Measurements from ENCODE around the gene FMN1. TPM values are rescaled to one million over a fixed set of nuclear protein-coding genes. Genes with fewer than 3 reads are reported as not detected.

FMN1 gene
- total RNA-seq, 1 experiment from 2014 or later = 1.2 TPM

- Mint-ChIP-seq H3K27me3 (ENCODE audit: insufficient read depth, unreplicated experiment) (no peaks in the 10 kb centered on the region), H3K9me3 (ENCODE audit: unreplicated experiment) (no peaks in the 10 kb centered on the region), H3K36me3 (ENCODE audit: insufficient read depth, unreplicated experiment) (no peaks in the 10 kb centered on the region), H3K4me3 (ENCODE audit: unreplicated experiment) (no peak overlapping the region), H3K27ac (ENCODE audit: low read depth, unreplicated experiment) (no peak overlapping the region), H3K4me1 (ENCODE audit: insufficient read depth, unreplicated experiment) (no peaks in the 10 kb centered on the region)
- CTCF ChIA-PET = interaction anchor here (0.6 to 5.3 kb wide), 57 partner anchors 7 to 1889 kb away, joined by 3 to 74 read pairs (median 4); no protein-coding TSS in a partner anchor
- no TSS peak for BruUV-seq (replicated peaks)
- DNase-seq (ENCODE audit: unreplicated experiment) = no peak
- POLR2A ChIA-PET = interaction anchor here (0.6 to 1.4 kb wide), 4 partner anchors 44 to 129 kb away, joined by 3 to 4 read pairs (median 3); no protein-coding TSS in a partner anchor
- TF ChIP-seq CTCF (IDR thresholded peaks at IDR 0.05; ENCODE audit: unreplicated experiment) = no peak
- intact Hi-C loops (cut with micrococcal nuclease) = loop anchor here (5.0 to 10.0 kb wide), 2 partner anchors 39 to 291 kb away; no protein-coding TSS in a partner anchor
Measured at GRCh38 chr15:32843219-32843815, 351.2 kb downstream of the FMN1 start.

GRCh38 chr15:32842081-32842480 is 352.4 kb downstream of the FMN1 start:
- Mint-ChIP-seq H3K27me3 (ENCODE audit: insufficient read depth, unreplicated experiment) (no peaks in the 10 kb centered on the region), H3K4me3 (ENCODE audit: unreplicated experiment) (no peak overlapping the region), H3K9me3 (ENCODE audit: unreplicated experiment) (no peaks in the 10 kb centered on the region), H3K27ac (ENCODE audit: low read depth, unreplicated experiment) (no peak overlapping the region), H3K36me3 (ENCODE audit: insufficient read depth, unreplicated experiment) (no peaks in the 10 kb centered on the region), H3K4me1 (ENCODE audit: insufficient read depth, unreplicated experiment) (no peaks in the 10 kb centered on the region)
- intact Hi-C loops (cut with micrococcal nuclease) = loop anchor here (5.0 to 10.0 kb wide), 2 partner anchors 40 to 293 kb away; no protein-coding TSS in a partner anchor
- no TSS peak for BruUV-seq (replicated peaks)
- ChIA-PET POLR2A (no interaction called here), CTCF (interaction anchor here (0.6 to 5.3 kb wide), 5 partner anchors 9 to 1307 kb away, joined by 3 to 74 read pairs (median 20); no protein-coding TSS in a partner anchor)
- TF ChIP-seq CTCF (IDR thresholded peaks at IDR 0.05; ENCODE audit: unreplicated experiment) = no peak
- DNase-seq (ENCODE audit: unreplicated experiment) = no peak

DNA sequence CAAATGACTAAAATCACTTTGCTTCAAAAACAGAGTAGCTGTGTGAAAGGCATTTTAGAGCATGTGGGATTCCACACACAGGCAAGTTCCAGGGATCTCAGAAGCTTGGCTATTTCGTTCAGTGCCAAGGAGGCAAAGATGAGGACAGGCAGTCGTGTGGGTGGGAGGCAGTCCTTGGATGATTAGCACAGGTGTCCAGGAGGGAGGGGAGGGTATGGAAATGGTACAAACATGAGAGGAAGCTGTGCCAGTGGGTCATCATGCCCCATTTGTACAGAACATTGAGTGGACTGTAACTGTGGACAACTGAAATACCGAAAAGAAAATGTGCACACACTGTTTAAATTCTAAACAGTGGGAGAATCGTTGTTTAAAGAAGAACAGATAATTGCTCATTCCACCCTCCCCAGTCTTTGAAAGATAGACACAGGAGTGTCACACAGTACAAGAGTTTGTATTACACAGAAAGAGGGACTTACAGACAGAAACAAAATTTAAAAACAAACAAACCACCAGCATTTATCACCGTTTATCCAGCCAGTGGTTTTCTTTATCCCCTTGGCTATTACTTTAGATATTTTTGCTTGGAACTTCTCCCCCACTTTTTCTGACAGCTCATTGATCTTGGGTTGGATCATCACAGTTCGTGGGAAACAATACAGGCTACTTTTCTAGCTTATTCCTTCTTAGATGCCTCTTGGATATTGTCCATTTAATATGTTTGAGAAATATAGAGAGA is 353.8 kb downstream of the FMN1 start:
- no peak overlapping the region for H3K27ac Mint-ChIP-seq (ENCODE audit: low read depth, unreplicated experiment)
- BruUV-seq (replicated peaks) = no TSS peak

More for the DNA sequence above, 353.8 kb downstream of the FMN1 start:
- H3K4me1 Mint-ChIP-seq (ENCODE audit: insufficient read depth, unreplicated experiment) = no peaks in the 10 kb centered on the region
- ChIA-PET CTCF (interaction anchor here (0.6 to 2.2 kb wide), 9 partner anchors 96 to 278 kb away, joined by 3 to 11 read pairs (median 3); no protein-coding TSS in a partner anchor), POLR2A (interaction anchor here (0.6 kb wide), 2 partner anchors 93 to 114 kb away, joined by 3 read pairs; no protein-coding TSS in a partner anchor)
- H3K4me3 Mint-ChIP-seq (ENCODE audit: unreplicated experiment) = no peak overlapping the region
- no peak for DNase-seq (ENCODE audit: unreplicated experiment)
- intact Hi-C loops (cut with micrococcal nuclease) = loop anchor here (5.0 to 10.0 kb wide), 2 partner anchors 42 to 294 kb away; no protein-coding TSS in a partner anchor
- no peaks in the 10 kb centered on the region for H3K36me3 Mint-ChIP-seq (ENCODE audit: insufficient read depth, unreplicated experiment)
- H3K27me3 Mint-ChIP-seq (ENCODE audit: insufficient read depth, unreplicated experiment) = no peaks in the 10 kb centered on the region
- no peak for TF ChIP-seq CTCF (IDR thresholded peaks at IDR 0.05; ENCODE audit: unreplicated experiment)
- H3K9me3 Mint-ChIP-seq (ENCODE audit: unreplicated experiment) = no peaks in the 10 kb centered on the region

Data from MCF 10A (cell line).